Vagina (tissue), 2 donors: ENCODE data around the gene NGB. TPM values are rescaled to one million over a fixed set of nuclear protein-coding genes. Genes with fewer than 3 reads are reported as not detected.

Experiments used
- DNase-seq, 2 donors: peaks; one replicate each; pipeline ENCODE4 v3.0.0-alpha.2; 2017; ENCODE audit errors: extremely low spot score in 2 of 2
- H3K27ac ChIP-seq: fragments of 200-600 bp; sonication (generic); one replicate; pipeline ENCODE4 v1.5.1; 2019
- H3K27me3 ChIP-seq: fragments of 200-600 bp; sonication (generic); one replicate; pipeline ENCODE4 v1.5.1; 2019
- H3K36me3 ChIP-seq, 2 donors: fragments of 200-600 bp; sonication (generic); one replicate each; pipeline ENCODE4 v1.5.1; 2017 to 2019
- H3K4me1 ChIP-seq: fragments of 200-600 bp; sonication (generic); one replicate; pipeline ENCODE4 v1.5.1; 2019
- H3K4me3 ChIP-seq, 2 donors: fragments of 200-600 bp; sonication (generic); 1 replicate in 1 of 2; 2 replicates in 1 of 2; pipeline ENCODE4 v1.5.1; 2016 to 2019
- H3K9me3 ChIP-seq: fragments of 200-600 bp; sonication (generic); one replicate; pipeline ENCODE4 v1.5.1; 2019
- CTCF ChIP-seq, 3 experiments: fragments of 450-650 bp in 2 of 3; fragments of 200-600 bp in 1 of 3; sonication (generic) in 1 of 3; IDR thresholded peaks; one replicate each; pipeline ENCODE4 v1.5.1; 2017 to 2019; ENCODE audit warnings: antibody characterized with exemption in 3 of 3, mild to moderate bottlenecking in 2 of 3, moderate library complexity in 2 of 3
- POLR2A ChIP-seq, 2 donors: fragments of 450-650 bp; IDR thresholded peaks; one replicate each; pipeline ENCODE4 v1.6.1; 2017; ENCODE audit warnings: antibody characterized with exemption in 2 of 2, mild to moderate bottlenecking in 2 of 2, moderate library complexity in 2 of 2
- POLR2AphosphoS5 ChIP-seq, 2 donors: sonication (generic); formaldehyde crosslinking; IDR thresholded peaks; one replicate each; pipeline ENCODE4 v1.9.0; 2017; ENCODE audit warnings: antibody characterized with exemption in 2 of 2, mild to moderate bottlenecking in 2 of 2, low read depth in 1 of 2; ENCODE audit not compliant: insufficient read depth in 1 of 2
- intact Hi-C: fragments of 100-400 bp; cut with DNase I; formaldehyde crosslinking; loops from one replicate; pipeline ENCODE4 v1.15.1; 2023
- total RNA-seq: library from RNA; depleted of rRNA; stranded (reverse); fragments of >200 nt; gene quantifications from one replicate; pipeline ENCODE4 v1.2.3, GENCODE V29; 2016

The NGB gene
- total RNA-seq, 1 donor from 2014 or later = 1.7 TPM

GRCh38 chr14:77248666-77249065 lies 22.3 kb downstream of the NGB start:
- intact Hi-C loops = no loop called here
- H3K9me3 ChIP-seq = no peaks in the 10 kb centered on the region
- H3K4me3 ChIP-seq = no peak overlapping the region
- H3K27me3 ChIP-seq = no peaks in the 10 kb centered on the region
- H3K36me3 ChIP-seq = no peaks in the 10 kb centered on the region
- no peak overlapping the region for H3K27ac ChIP-seq
- TF ChIP-seq POLR2A (IDR thresholded peaks at IDR 0.05) (no peak), POLR2AphosphoS5 (IDR thresholded peaks at IDR 0.05; ENCODE audit: insufficient read depth in 1 of 2, low read depth in 1 of 2) (no peak), CTCF (IDR thresholded peaks at IDR 0.05) (no peak)
- H3K4me1 ChIP-seq = no peaks in the 10 kb centered on the region
- no peak for DNase-seq

DNA sequence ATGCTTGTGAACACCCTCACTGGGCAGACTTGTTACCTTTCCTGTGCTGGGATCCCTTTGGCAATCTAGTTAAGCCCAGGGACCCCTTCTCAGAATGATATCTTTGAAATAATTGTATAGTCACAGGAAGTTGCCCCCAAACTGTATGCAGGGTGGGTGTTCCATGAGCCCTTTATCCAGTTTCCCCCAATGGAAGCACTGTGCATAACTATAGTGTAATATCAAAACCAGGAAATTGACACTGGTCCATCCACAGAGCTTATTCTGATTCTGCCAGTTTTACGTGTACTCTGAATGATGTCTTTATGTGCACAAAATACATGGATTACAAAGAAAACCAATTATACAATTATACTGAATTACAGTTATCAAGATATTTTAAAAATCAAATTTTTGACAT lies 24.2 kb downstream of the NGB start:
- Histone ChIP-seq H3K9me3 (no peaks in the 10 kb centered on the region), H3K27me3 (no peaks in the 10 kb centered on the region)
- TF ChIP-seq CTCF (IDR thresholded peaks at IDR 0.05) (no peak), POLR2AphosphoS5 (IDR thresholded peaks at IDR 0.05; ENCODE audit: insufficient read depth in 1 of 2, low read depth in 1 of 2) (no peak), POLR2A (IDR thresholded peaks at IDR 0.05) (no peak)

DNA sequence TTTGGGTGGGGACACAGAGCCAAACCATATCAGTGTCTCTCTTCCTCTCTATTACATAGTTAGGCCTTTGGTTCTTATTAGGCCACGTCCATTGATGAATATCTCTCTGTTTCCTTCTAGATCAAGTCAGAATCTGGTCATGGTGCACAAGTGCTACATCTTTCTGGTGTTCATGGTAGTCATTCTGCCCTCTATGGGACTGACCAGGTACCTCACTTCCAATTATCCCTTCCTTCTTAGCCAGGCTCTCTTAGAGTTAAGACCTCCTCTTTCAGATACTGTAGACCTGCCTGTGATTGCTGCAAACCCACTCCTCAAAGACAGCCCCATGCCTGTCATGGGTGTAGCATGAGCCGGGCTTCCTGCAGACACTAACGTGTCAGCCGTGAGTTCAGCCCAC lies 25.2 kb downstream of the NGB start:
- Histone ChIP-seq H3K4me3 (no peak overlapping the region), H3K27me3 (no peaks in the 10 kb centered on the region), H3K36me3 (no peaks in the 10 kb centered on the region), H3K9me3 (no peaks in the 10 kb centered on the region), H3K27ac (no peak overlapping the region), H3K4me1 (no peaks in the 10 kb centered on the region)
- intact Hi-C loops = no loop called here
- no peak for DNase-seq
- TF ChIP-seq POLR2AphosphoS5 (IDR thresholded peaks at IDR 0.05; ENCODE audit: insufficient read depth in 1 of 2, low read depth in 1 of 2) (no peak), CTCF (IDR thresholded peaks at IDR 0.05) (no peak), POLR2A (IDR thresholded peaks at IDR 0.05) (no peak)

More for the DNA sequence above, 24.2 kb downstream of the NGB start:
- no peak overlapping the region for H3K27ac ChIP-seq
- H3K4me1 ChIP-seq = no peaks in the 10 kb centered on the region
- H3K4me3 ChIP-seq = no peak overlapping the region
- H3K36me3 ChIP-seq = no peaks in the 10 kb centered on the region
- intact Hi-C loops = no loop called here
- DNase-seq = no peak

DNA sequence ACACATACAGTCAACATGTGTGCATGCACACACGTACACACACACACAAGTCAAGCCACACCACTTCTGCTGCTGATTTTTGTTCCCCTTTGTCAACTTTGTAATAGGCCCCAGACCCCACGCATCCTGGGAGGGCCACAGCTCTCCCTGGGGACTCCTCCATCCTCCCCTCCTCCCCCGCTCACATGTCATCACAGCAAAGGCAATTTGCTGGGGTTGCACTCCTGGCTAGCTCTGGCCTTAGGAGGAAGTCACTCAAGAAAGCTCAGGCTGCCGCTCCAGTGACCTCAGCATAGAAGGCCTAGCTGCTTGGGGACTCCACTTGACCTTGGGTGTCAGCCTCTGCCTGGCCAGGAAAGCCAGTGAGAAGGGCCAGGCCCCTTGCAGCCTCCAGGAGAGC lies 27.2 kb downstream of the NGB start:
- intact Hi-C loops = no loop called here
- Histone ChIP-seq H3K9me3 (no peaks in the 10 kb centered on the region), H3K27ac (no peak overlapping the region), H3K4me3 (no peak overlapping the region), H3K27me3 (no peaks in the 10 kb centered on the region), H3K36me3 (no peaks in the 10 kb centered on the region), H3K4me1 (no peaks in the 10 kb centered on the region)
- DNase-seq = no peak
- TF ChIP-seq POLR2AphosphoS5 (IDR thresholded peaks at IDR 0.05; ENCODE audit: insufficient read depth in 1 of 2, low read depth in 1 of 2) (no peak), POLR2A (IDR thresholded peaks at IDR 0.05) (no peak), CTCF (IDR thresholded peaks at IDR 0.05) (no peak)

GRCh38 chr14:77242752-77243151 lies 28.3 kb downstream of the NGB start:
- no peak overlapping the region for H3K4me3 ChIP-seq
- TF ChIP-seq CTCF (IDR thresholded peaks at IDR 0.05) = no peak
- TF ChIP-seq POLR2A (IDR thresholded peaks at IDR 0.05) = no peak
- no peak for TF ChIP-seq POLR2AphosphoS5 (IDR thresholded peaks at IDR 0.05; ENCODE audit: insufficient read depth in 1 of 2, low read depth in 1 of 2)
- no peaks in the 10 kb centered on the region for H3K9me3 ChIP-seq
- no peak overlapping the region for H3K27ac ChIP-seq
- DNase-seq = no peak
- H3K36me3 ChIP-seq = no peaks in the 10 kb centered on the region
- H3K27me3 ChIP-seq = no peaks in the 10 kb centered on the region
- intact Hi-C loops = no loop called here
- no peaks in the 10 kb centered on the region for H3K4me1 ChIP-seq
